RKO (cell line): Measurements from ENCODE around the gene HIGD1A.

Source experiments
- DNase-seq: peaks from one replicate; pipeline ENCODE4 v3.0.0-alpha.2; 2016; ENCODE audit warnings: low spot score

The HIGD1A gene

GRCh38 chr3:42755681-42756578 lies 48.4 kb downstream of the HIGD1A start:
- DNase-seq, result peak; percentile 31

- DNase-seq, result no peak
Observed at GRCh38 chr3:42753757-42754156, 50.5 kb downstream of the HIGD1A start.

- no peak for DNase-seq
Observed at GRCh38 chr3:42752961-42753360, 51.3 kb downstream of the HIGD1A start.

GRCh38 chr3:42752441-42752840 lies 51.8 kb downstream of the HIGD1A start:
- DNase-seq, result no peak

GRCh38 chr3:42751609-42752008 lies 52.7 kb downstream of the HIGD1A start:
- DNase-seq, result no peak

GRCh38 chr3:42750834-42751233 lies 53.5 kb downstream of the HIGD1A start:
- no peak for DNase-seq

- DNase-seq, result peak; percentile 40
Observed at GRCh38 chr3:42749753-42750231, 54.5 kb downstream of the HIGD1A start.

GRCh38 chr3:42749025-42749752 lies 55.1 kb downstream of the HIGD1A start:
- no peak for DNase-seq

- no peak for DNase-seq
Observed at GRCh38 chr3:42747581-42747980, 56.7 kb downstream of the HIGD1A start.

- no peak for DNase-seq
Observed at GRCh38 chr3:42746455-42747450, 57.5 kb downstream of the HIGD1A start.

- no peak for DNase-seq
Observed at GRCh38 chr3:42745776-42746454, 58.4 kb downstream of the HIGD1A start.

GRCh38 chr3:42745291-42745745 lies 59.0 kb downstream of the HIGD1A start:
- no peak for DNase-seq

- no peak for DNase-seq
Observed at GRCh38 chr3:42743204-42743995, 60.9 kb downstream of the HIGD1A start.

GRCh38 chr3:42742688-42743087 lies 61.6 kb downstream of the HIGD1A start:
- DNase-seq, result no peak

- no peak for DNase-seq
Observed at GRCh38 chr3:42742259-42742658, 62.0 kb downstream of the HIGD1A start.

GRCh38 chr3:42741796-42742195 lies 62.5 kb downstream of the HIGD1A start:
- no peak for DNase-seq

GRCh38 chr3:42739401-42740158 lies 64.7 kb downstream of the HIGD1A start:
- no peak for DNase-seq

- DNase-seq, result no peak
Observed at GRCh38 chr3:42736531-42736930, 67.8 kb downstream of the HIGD1A start.

GRCh38 chr3:42736081-42736480 lies 68.2 kb downstream of the HIGD1A start:
- no peak for DNase-seq

GRCh38 chr3:42735615-42736014 lies 68.7 kb downstream of the HIGD1A start:
- DNase-seq, result no peak
